Neural progenitor cell (in vitro differentiated cells): Measurements from ENCODE around the gene MAFF. TPM values are rescaled to one million over a fixed set of nuclear protein-coding genes. Genes with fewer than 3 reads are reported as not detected.

ENCODE experiments used
- DNase-seq: peaks from one replicate; pipeline ENCODE4 v3.0.0-alpha.2; 2016; ENCODE audit warnings: low spot score
- H2AFZ ChIP-seq: fragments of 200-600 bp; sonication (generic); replicated peaks from 2 replicates; pipeline ENCODE4 v1.6.1; 2016; ENCODE audit warnings: antibody characterized with exemption
- H3F3A ChIP-seq: fragments of 200-600 bp; sonication (generic); 2 replicates; pipeline ENCODE4 v1.6.1; 2016; ENCODE audit warnings: antibody characterized with exemption, low read depth
- H3K27ac ChIP-seq: fragments of 200-600 bp; sonication (generic); 2 replicates; pipeline ENCODE4 v1.5.1; 2016; ENCODE audit warnings: mild to moderate bottlenecking
- H3K27me3 ChIP-seq: fragments of 200-600 bp; sonication (generic); 2 replicates; pipeline ENCODE4 v1.6.1; 2016; ENCODE audit warnings: mild to moderate bottlenecking, moderate library complexity
- H3K36me3 ChIP-seq: fragments of 200-600 bp; sonication (generic); 2 replicates; pipeline ENCODE4 v1.5.1; 2016
- H3K4me1 ChIP-seq: fragments of 200-600 bp; sonication (generic); 2 replicates; pipeline ENCODE4 v1.6.1; 2016; ENCODE audit warnings: mixed run types
- H3K4me2 ChIP-seq: fragments of 200-600 bp; sonication (generic); 2 replicates; pipeline ENCODE4 v1.6.1; 2016
- H3K4me3 ChIP-seq: fragments of 200-600 bp; sonication (generic); 2 replicates; pipeline ENCODE4 v1.5.1; 2016
- H3K79me2 ChIP-seq: fragments of 200-600 bp; sonication (generic); 2 replicates; pipeline ENCODE4 v1.6.1; 2016; ENCODE audit warnings: low read depth
- H3K9ac ChIP-seq: fragments of 200-600 bp; sonication (generic); 2 replicates; pipeline ENCODE4 v1.6.1; 2016
- H3K9me3 ChIP-seq: fragments of 200-600 bp; sonication (generic); 2 replicates; pipeline ENCODE4 v1.5.1; 2016; ENCODE audit warnings: low read depth
- H4K20me1 ChIP-seq: fragments of 200-600 bp; sonication (generic); 2 replicates; pipeline ENCODE4 v1.6.1; 2016; ENCODE audit warnings: low read depth
- H3K27ac Mint-ChIP-seq: 3 replicates; pipeline ENCODE4 v1.8.0; 2021; ENCODE audit warnings: mixed read lengths
- H3K27me3 Mint-ChIP-seq: 2 replicates; pipeline ENCODE4 v1.8.0; 2022; ENCODE audit warnings: low read depth, mild to moderate bottlenecking, inconsistent platforms, moderate library complexity, mixed read lengths; ENCODE audit not compliant: insufficient read depth
- H3K36me3 Mint-ChIP-seq: 3 replicates; pipeline ENCODE4 v1.8.0; 2021; ENCODE audit warnings: mixed read lengths
- H3K4me1 Mint-ChIP-seq: 3 replicates; pipeline ENCODE4 v1.8.0; 2021; ENCODE audit warnings: mixed read lengths
- H3K4me3 Mint-ChIP-seq: 3 replicates; pipeline ENCODE4 v1.8.0; 2021; ENCODE audit warnings: mild to moderate bottlenecking, moderate library complexity, mixed read lengths
- H3K9me3 Mint-ChIP-seq: 3 replicates; pipeline ENCODE4 v1.8.0; 2020; ENCODE audit warnings: mixed read lengths
- EZH2 ChIP-seq: fragments of 200-600 bp; sonication (generic); IDR thresholded peaks from 2 replicates; pipeline ENCODE4 v1.6.1; 2017; ENCODE audit warnings: antibody characterized with exemption, mild to moderate bottlenecking, moderate library complexity
- EZH2phosphoT487 ChIP-seq: fragments of 200-600 bp; sonication (generic); IDR thresholded peaks from 2 replicates; pipeline ENCODE4 v1.6.1; 2017; ENCODE audit warnings: antibody characterized with exemption
- total RNA-seq: library from RNA; depleted of rRNA; stranded (reverse); fragments of >200 nt; gene quantifications from 2 replicates; pipeline ENCODE4 v1.2.3, GENCODE V29; 2015; ENCODE audit warnings: low replicate concordance
- TF ChIP-seq, protein P1 (sequence below): fragments of 200-600 bp; sonication (generic); IDR thresholded peaks from 2 replicates; pipeline ENCODE4 v1.5.1; 2017; ENCODE audit warnings: antibody characterized with exemption, mild to moderate bottlenecking

MAFF gene
- total RNA-seq, 1 donor from 2014 or later, result 0.90 TPM

DNA sequence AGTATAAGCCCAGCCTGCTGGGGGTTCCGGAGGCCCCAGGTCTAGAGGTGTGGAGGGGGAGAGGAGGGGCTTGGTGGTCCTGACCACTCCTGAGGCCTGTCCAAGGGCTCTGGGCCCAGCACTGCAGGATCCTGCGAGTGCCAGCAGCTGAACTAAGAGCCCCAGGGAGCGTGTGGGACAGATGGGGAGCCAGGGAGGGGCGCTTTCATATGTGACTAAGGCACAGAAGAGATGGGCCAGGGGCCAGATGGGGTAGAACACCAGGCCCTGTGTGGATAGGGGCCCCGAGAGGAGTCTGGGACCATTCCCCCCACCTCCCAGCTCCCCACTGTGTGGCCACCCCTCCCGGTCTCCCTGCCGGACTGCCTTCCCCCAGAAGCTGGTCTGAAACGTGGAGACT, 18.4 kb downstream of the MAFF start:
- no peak overlapping the region for H3K27ac ChIP-seq
- no peak overlapping the region for H3K9ac ChIP-seq
- H3K4me3 ChIP-seq, result no peak overlapping the region
- H3K4me2 ChIP-seq, result no peak overlapping the region
- H3F3A ChIP-seq, result no peaks in the 10 kb centered on the region
- no peaks in the 10 kb centered on the region for H3K9me3 Mint-ChIP-seq
- peaks cover 22% of the 10 kb centered on the region for H3K4me1 Mint-ChIP-seq
- H3K4me1 ChIP-seq, result peaks cover 4% of the 10 kb centered on the region
- no peaks in the 10 kb centered on the region for H3K79me2 ChIP-seq
- peaks cover 11% of the 10 kb centered on the region for H3K27me3 Mint-ChIP-seq
- no peak overlapping the region for H3K27ac Mint-ChIP-seq
- no peak for DNase-seq
- TF ChIP-seq EZH2phosphoT487 (no peak), EZH2 (no peak)
- TF ChIP-seq, protein P1, sequence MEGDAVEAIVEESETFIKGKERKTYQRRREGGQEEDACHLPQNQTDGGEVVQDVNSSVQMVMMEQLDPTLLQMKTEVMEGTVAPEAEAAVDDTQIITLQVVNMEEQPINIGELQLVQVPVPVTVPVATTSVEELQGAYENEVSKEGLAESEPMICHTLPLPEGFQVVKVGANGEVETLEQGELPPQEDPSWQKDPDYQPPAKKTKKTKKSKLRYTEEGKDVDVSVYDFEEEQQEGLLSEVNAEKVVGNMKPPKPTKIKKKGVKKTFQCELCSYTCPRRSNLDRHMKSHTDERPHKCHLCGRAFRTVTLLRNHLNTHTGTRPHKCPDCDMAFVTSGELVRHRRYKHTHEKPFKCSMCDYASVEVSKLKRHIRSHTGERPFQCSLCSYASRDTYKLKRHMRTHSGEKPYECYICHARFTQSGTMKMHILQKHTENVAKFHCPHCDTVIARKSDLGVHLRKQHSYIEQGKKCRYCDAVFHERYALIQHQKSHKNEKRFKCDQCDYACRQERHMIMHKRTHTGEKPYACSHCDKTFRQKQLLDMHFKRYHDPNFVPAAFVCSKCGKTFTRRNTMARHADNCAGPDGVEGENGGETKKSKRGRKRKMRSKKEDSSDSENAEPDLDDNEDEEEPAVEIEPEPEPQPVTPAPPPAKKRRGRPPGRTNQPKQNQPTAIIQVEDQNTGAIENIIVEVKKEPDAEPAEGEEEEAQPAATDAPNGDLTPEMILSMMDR, result no peak
- H3K4me3 Mint-ChIP-seq, result peak overlapping the region; percentile 62
- peaks cover 12% of the 10 kb centered on the region for H3K36me3 Mint-ChIP-seq
- no peak overlapping the region for H2AFZ ChIP-seq
- H3K9me3 ChIP-seq, result no peaks in the 10 kb centered on the region
- no peaks in the 10 kb centered on the region for H3K36me3 ChIP-seq
- H3K27me3 ChIP-seq, result no peaks in the 10 kb centered on the region
- H4K20me1 ChIP-seq, result no peaks in the 10 kb centered on the region

DNA sequence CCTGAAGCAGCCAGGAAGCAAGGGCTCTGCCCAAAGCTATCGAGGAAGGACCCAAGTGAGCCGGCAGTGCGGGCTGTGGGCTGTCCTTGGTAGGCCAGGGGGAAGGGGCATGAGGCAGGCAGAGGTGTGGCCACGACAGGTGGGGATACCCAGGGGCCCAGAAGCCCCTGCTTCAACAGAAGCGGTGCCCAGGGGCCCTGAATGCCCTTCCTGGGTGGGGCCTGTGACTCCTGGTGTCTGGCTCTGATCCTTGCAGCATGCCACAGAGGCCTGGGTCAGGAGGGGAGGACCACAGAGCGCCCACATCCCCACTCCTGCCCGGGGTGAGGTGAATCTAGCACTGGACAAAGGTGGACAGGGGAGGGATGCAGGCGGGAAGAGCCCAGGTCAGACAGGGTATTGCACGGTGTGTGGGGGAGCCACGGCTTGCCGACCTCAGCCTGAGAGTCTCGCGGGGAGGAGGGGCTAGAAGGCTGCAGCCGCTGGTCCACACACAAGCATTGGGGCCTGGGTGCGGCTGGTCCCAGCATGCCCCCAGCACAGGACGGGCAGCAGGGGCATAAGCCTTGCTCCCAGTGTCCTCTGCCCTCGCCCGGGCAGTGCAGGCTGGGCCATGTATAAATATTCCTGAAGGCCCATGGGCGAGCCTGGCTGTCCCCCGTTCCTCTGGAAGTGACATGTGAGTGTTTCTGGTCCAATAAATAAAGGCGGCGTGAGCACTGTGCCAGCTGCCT, 19.0 kb downstream of the MAFF start:
- TF ChIP-seq EZH2, result no peak
- TF ChIP-seq, protein P1, result no peak
- no peak for TF ChIP-seq EZH2phosphoT487
- H3K9ac ChIP-seq, result no peak overlapping the region
- no peaks in the 10 kb centered on the region for H3K9me3 ChIP-seq
- Mint-ChIP-seq H3K4me3 (no peak overlapping the region), H3K4me1 (peaks cover 19% of the 10 kb centered on the region), H3K9me3 (no peaks in the 10 kb centered on the region), H3K36me3 (peaks cover 10% of the 10 kb centered on the region), H3K27ac (no peak overlapping the region), H3K27me3 (peaks cover 9% of the 10 kb centered on the region)
- no peaks in the 10 kb centered on the region for H3K79me2 ChIP-seq
- H3K36me3 ChIP-seq, result no peaks in the 10 kb centered on the region
- H3F3A ChIP-seq, result no peaks in the 10 kb centered on the region
- no peak overlapping the region for H3K4me3 ChIP-seq
- no peak for DNase-seq
- H3K27me3 ChIP-seq, result no peaks in the 10 kb centered on the region
- no peak overlapping the region for H3K4me2 ChIP-seq
- peaks cover 4% of the 10 kb centered on the region for H3K4me1 ChIP-seq
- no peak overlapping the region for H2AFZ ChIP-seq
- no peaks in the 10 kb centered on the region for H4K20me1 ChIP-seq
- H3K27ac ChIP-seq, result no peak overlapping the region

DNA sequence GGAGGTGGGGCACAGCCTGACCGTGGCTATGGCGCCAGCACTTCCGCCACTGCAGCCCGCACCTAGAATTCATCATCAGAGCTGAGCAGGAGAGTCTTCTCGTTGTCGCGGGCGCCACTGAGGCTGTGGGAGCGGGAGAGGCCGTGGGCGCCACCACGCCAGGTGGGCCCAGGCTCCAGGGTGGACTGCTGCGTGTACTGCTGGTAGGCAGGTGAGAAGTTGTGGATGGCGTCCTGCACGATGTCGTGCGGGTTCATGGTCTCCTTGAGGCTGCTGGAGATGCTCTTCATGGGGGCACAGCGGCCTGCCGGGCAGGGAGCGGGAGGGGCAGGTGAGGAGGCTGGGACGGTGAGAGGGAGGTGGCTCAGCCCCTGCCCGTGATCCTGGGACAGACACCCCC, 19.6 kb downstream of the MAFF start:
- no peaks in the 10 kb centered on the region for H3K36me3 ChIP-seq
- no peak overlapping the region for H2AFZ ChIP-seq
- no peaks in the 10 kb centered on the region for H3K79me2 ChIP-seq
- peaks cover 9% of the 10 kb centered on the region for H3K36me3 Mint-ChIP-seq
- no peaks in the 10 kb centered on the region for H4K20me1 ChIP-seq
- TF ChIP-seq EZH2phosphoT487 (no peak), EZH2 (no peak)
- TF ChIP-seq, protein P1, result no peak
- no peak overlapping the region for H3K27ac Mint-ChIP-seq
- DNase-seq, result no peak
- H3K9me3 Mint-ChIP-seq, result no peaks in the 10 kb centered on the region
- no peak overlapping the region for H3K4me3 ChIP-seq
- no peak overlapping the region for H3K9ac ChIP-seq
- H3K27me3 ChIP-seq, result no peaks in the 10 kb centered on the region
- no peaks in the 10 kb centered on the region for H3K9me3 ChIP-seq
- H3F3A ChIP-seq, result no peaks in the 10 kb centered on the region
- peaks cover 18% of the 10 kb centered on the region for H3K4me1 Mint-ChIP-seq
- H3K27me3 Mint-ChIP-seq, result peaks cover 9% of the 10 kb centered on the region
- H3K4me3 Mint-ChIP-seq, result no peak overlapping the region
- H3K4me1 ChIP-seq, result peaks cover 4% of the 10 kb centered on the region
- H3K4me2 ChIP-seq, result no peak overlapping the region
- no peak overlapping the region for H3K27ac ChIP-seq
